ENCODE measurements around the gene OGFR.
"Not testable (repeated sequence)": the region's sequence is repeated elsewhere in the genome, so short reads cannot be mapped to it uniquely, and the experiment has no call there.

OGFR gene

GRCh38 chr20:62844182-62844581 lies 39.5 kb downstream of the OGFR start:
- DNase-seq, result no peak

- DNase-seq, result no peak
These were observed 41.0 kb downstream of the OGFR start for GRCh38 chr20:62845416-62846160.

GRCh38 chr20:62846166-62846890 lies 41.7 kb downstream of the OGFR start:
- DNase-seq, result no peak

- DNase-seq, result not testable (repeated sequence)
These were observed 44.3 kb downstream of the OGFR start for GRCh38 chr20:62848917-62849316.

GRCh38 chr20:62849431-62849830 lies 44.8 kb downstream of the OGFR start:
- no peak for DNase-seq

GRCh38 chr20:62850333-62850974 lies 45.8 kb downstream of the OGFR start:
- no peak for DNase-seq

- DNase-seq, result no peak
These were observed 47.6 kb downstream of the OGFR start for GRCh38 chr20:62852196-62852595.

GRCh38 chr20:62852841-62853240 lies 48.2 kb downstream of the OGFR start:
- DNase-seq, result no peak

- not testable (repeated sequence) for DNase-seq
These were observed 48.7 kb downstream of the OGFR start for GRCh38 chr20:62853304-62853703.

GRCh38 chr20:62854121-62854520 lies 49.5 kb downstream of the OGFR start:
- DNase-seq, result no peak

- no peak for DNase-seq
These were observed 50.5 kb downstream of the OGFR start for GRCh38 chr20:62855120-62855519.

- no peak for DNase-seq
These were observed 52.4 kb downstream of the OGFR start for GRCh38 chr20:62856931-62857619.

- no peak for DNase-seq
These were observed 53.6 kb downstream of the OGFR start for GRCh38 chr20:62858058-62858830.

- no peak for DNase-seq
These were observed 55.1 kb downstream of the OGFR start for GRCh38 chr20:62859721-62860120.

- DNase-seq, result peak; percentile 40
These were observed 55.8 kb downstream of the OGFR start for GRCh38 chr20:62860391-62860923.

- DNase-seq, result no peak
These were observed 56.5 kb downstream of the OGFR start for GRCh38 chr20:62860924-62861691.

GRCh38 chr20:62861726-62862336 lies 57.2 kb downstream of the OGFR start, which contains the start of gene TCFL5:
Gene TCFL5 (minus strand): TSS chr20:62861822. CDS start chr20:62861670, 152 bp downstream.
- DNase-seq, result peak; percentile 38
